ENCODE measurements around the gene CDK14. TPM values are rescaled to one million over a fixed set of nuclear protein-coding genes. Genes with fewer than 3 reads are reported as not detected.
"Not testable (repeated sequence)": the region's sequence is repeated elsewhere in the genome, so short reads cannot be mapped to it uniquely, and the experiment has no call there.

Gene CDK14
- total RNA-seq, 1 donor from 2014 or later, result 1.6 TPM

GRCh38 chr7:91140982-91141381, 544.9 kb downstream of the CDK14 start:
- no peak for DNase-seq (ENCODE audit: low read depth in 2 of 2)

- no peak for DNase-seq (ENCODE audit: low read depth in 2 of 2)
These were observed 546.6 kb downstream of the CDK14 start for GRCh38 chr7:91142743-91143142.

- no peak for DNase-seq (ENCODE audit: low read depth in 2 of 2)
These were observed 553.5 kb downstream of the CDK14 start for GRCh38 chr7:91149341-91150246.

- DNase-seq (ENCODE audit: low read depth in 2 of 2), result no peak
These were observed 555.8 kb downstream of the CDK14 start for GRCh38 chr7:91151916-91152315.

GRCh38 chr7:91156316-91157185, 560.4 kb downstream of the CDK14 start:
- DNase-seq (ENCODE audit: low read depth in 2 of 2), result peak in 1 of 2 donors; percentile 6

GRCh38 chr7:91157579-91158320, 561.6 kb downstream of the CDK14 start:
- no peak for DNase-seq (ENCODE audit: low read depth in 2 of 2)

GRCh38 chr7:91162436-91162835, 566.3 kb downstream of the CDK14 start:
- no peak for DNase-seq (ENCODE audit: low read depth in 2 of 2)

- no peak for DNase-seq (ENCODE audit: low read depth in 2 of 2)
These were observed 568.4 kb downstream of the CDK14 start for GRCh38 chr7:91164506-91164905.

- DNase-seq (ENCODE audit: low read depth in 2 of 2), result no peak
These were observed 569.1 kb downstream of the CDK14 start for GRCh38 chr7:91165006-91165845.

- DNase-seq (ENCODE audit: low read depth in 2 of 2), result no peak
These were observed 569.7 kb downstream of the CDK14 start for GRCh38 chr7:91165846-91166230.

- DNase-seq (ENCODE audit: low read depth in 2 of 2), result no peak
These were observed 573.0 kb downstream of the CDK14 start for GRCh38 chr7:91168871-91169829.

- no peak for DNase-seq (ENCODE audit: low read depth in 2 of 2)
These were observed 573.7 kb downstream of the CDK14 start for GRCh38 chr7:91169830-91170191.

GRCh38 chr7:91173265-91173664, 577.1 kb downstream of the CDK14 start:
- not testable (repeated sequence) for DNase-seq (ENCODE audit: low read depth in 2 of 2)

- DNase-seq (ENCODE audit: low read depth in 2 of 2), result no peak
These were observed 584.6 kb downstream of the CDK14 start for GRCh38 chr7:91180746-91181145.

GRCh38 chr7:91181949-91182348, 585.8 kb downstream of the CDK14 start:
- no peak for DNase-seq (ENCODE audit: low read depth in 2 of 2)

- DNase-seq (ENCODE audit: low read depth in 2 of 2), result peak; percentile 28 to 77
These were observed 587.0 kb downstream of the CDK14 start for GRCh38 chr7:91182819-91183764.

GRCh38 chr7:91185771-91186170, 589.6 kb downstream of the CDK14 start:
- DNase-seq (ENCODE audit: low read depth in 2 of 2), result no peak

GRCh38 chr7:91187061-91187460, 590.9 kb downstream of the CDK14 start:
- DNase-seq (ENCODE audit: low read depth in 2 of 2), result no peak

All from lung microvascular endothelial cell (primary cell).